GM21825 (cell line): ENCODE data around the gene HERPUD1.

Experiments
- ATAC-seq: cut with Tn5 transposase; IDR thresholded peaks from one replicate; pipeline ENCODE4 v1.9.1; 2021; ENCODE audit warnings: mild to moderate bottlenecking, moderate library complexity; ENCODE audit not compliant: unreplicated experiment

The HERPUD1 gene

DNA sequence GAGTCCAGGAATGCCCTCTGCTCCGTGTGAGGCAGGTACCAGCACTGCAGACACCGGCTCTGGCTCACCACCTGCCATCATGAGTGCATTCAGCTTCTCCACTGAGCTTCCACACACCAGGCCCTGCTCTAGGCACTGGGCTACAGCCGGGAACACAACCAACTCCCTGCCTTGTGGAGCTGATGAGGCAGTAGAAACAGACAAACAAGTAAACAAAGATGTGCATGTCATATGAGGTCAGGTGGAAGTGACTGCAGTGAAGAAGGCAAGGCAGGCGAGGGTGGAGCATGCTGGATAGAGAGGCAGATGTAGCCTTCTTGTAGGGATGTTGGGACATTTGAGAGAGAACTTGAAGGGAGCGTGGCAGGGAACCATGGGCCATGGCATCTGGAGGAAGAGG lies 62.4 kb downstream of the HERPUD1 start:
- no peak for ATAC-seq
